CMK (cell line): ENCODE data around the gene TWIST1.

Source experiments
- DNase-seq: peaks from one replicate; pipeline ENCODE4 v3.0.0-alpha.2; 2010; ENCODE audit warnings: low read depth

TWIST1 gene

DNA sequence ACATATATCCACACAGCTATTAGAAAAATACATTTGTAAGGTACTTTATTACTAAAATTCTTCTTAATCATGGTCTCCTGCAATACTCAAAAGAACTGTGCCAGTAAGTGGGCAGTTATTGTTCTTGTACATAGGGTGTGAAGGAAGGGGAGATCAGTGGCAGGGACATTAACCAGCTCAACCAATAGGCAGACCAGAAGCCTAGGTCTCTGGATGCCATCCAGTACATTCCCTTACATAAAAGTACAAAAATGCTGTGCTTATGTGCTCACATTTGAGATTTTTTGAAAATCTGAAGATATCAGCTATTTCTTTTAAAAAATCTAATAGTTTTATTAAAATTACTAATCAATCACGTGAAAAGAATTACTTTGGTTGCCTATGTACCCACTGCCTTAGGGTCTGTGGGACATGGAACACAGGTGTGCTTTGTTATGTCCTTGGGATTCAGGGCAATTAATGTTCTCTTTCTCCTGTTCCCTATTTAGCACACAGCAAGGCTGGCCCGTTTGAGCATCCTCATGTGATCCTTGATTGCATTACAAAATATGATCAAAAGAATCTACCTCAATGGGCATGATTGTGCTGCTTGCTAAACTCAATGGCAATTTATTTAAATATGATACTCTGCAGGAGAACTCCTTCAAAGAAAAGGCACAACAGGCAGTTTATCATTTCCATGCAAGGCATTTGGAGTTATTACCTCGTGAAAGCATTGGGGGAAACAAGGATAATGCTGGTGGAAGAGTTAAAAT, 22.7 kb downstream of the TWIST1 start:
- DNase-seq: no peak

DNA sequence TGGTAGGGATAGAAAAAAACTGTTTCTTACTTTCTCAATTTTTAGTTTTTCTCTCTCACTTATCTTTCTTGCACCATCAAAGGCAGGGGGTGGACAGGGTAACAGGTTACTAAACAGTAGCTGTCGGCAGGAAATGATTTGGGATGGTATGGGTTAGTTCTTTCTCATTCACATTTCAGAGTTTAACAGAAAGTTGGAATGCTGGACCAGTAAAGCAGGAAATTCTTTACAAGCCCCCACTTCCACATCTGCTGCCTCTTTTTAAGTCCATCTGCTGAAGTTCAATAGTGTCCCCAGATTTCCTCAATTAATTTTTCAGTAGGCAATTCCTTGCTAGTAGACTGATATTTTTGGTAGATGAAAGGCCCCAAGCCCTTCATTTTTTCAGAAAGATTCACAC, 23.3 kb downstream of the TWIST1 start:
- no peak for DNase-seq

DNA sequence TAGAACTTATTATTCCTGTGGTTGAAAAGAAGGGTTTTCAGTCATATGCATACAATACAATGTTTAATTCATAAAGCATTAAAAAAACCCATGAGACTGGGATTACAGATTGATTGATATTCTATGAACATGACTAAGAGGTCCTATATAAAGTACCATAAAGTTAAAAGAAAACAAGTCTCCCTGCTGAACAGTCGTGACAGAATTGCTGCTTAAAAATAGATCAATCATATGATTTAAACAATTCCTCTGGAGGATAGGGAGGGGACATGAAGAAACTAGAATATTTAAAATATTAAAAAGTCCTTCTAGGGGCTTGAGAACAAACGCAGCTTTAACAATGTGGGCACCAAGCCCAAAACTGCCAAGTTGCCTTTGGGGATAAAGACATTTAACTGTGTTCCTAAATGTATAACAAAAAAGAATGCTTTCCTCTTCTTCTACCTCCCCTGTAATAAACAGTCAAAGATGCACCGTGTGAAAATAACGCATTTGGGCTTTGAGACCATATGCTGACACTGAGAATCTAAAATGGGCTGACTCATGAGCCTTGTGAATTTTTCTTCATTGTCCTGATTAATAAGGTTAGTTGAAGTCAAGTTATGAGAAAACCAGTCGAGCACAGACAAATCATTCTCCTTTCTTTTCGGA, 25.8 kb downstream of the TWIST1 start:
- DNase-seq: no peak

DNA sequence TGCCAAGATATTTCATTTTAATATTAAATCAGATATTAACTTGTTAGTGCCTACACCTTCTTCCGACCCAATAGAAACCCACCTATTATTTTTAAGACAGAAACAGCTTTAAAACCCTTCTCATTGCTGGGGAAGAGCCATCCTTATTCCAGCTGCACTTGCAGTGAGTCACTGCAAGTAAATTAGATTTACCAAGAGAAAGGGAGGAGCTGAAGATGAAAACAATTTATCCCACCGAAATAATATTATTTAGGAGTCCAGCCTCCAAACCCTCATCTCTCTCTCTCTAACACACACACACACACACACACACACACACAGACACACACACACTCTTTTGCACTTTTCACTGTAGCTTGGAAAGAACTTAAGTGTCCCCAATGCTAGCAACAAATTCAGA, 26.9 kb downstream of the TWIST1 start:
- no peak for DNase-seq

DNA sequence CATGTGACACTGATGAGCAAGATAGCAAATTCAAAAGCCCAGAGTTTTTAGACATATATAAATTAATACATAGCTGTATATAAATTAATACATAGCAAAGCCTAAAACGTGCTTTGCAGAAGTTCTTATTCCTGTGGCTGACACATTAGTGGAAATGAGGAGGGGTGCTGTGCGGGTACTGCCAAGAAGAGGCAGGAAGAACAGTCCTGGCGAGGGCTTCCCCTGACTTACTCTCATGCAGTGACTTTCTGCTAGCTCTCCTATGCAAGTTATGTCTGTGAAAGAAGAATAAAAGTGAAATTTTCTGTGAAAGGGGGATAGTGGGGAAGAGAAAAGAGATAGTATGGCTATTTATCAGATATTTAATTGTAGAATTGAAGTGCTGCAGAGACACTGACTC, 27.6 kb downstream of the TWIST1 start:
- DNase-seq: no peak

DNA sequence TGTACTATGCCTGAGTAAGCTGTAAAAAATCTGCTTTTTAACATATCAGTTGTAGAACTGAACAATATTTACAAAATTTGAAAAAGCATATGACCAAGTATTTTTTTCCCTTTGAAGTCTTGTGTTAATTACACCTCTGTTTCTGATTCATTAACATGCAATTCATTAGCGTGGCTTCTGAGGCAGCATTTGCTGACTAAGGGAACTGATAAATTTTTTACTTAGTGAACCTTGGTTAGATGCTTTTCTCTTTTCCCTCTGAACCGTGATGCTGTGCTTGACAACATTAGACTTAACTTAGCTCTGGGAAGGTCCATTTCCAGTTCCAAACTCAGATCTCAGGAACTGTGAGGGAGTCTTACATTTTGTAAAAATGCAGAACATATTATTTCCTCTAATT, 28.1 kb downstream of the TWIST1 start:
- no peak for DNase-seq

DNA sequence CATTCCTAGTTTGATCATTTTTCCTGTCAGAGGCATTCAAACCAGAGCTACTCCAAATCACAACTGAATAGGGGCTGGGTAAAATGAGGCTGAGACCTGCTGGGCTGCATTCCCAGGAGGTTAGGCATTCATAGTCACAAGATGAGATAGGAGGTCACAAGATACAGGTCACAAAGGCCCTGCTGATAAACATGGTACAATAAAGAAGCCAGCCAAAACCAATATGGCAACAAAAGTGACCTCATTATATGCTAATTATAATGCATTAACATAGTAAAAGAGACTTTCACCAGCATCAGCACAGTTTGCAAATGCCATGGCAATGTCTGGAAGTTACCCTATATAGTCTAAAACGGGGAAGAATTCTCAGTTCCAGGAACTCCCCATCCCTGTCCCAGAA, 37.3 kb downstream of the TWIST1 start:
- no peak for DNase-seq

DNA sequence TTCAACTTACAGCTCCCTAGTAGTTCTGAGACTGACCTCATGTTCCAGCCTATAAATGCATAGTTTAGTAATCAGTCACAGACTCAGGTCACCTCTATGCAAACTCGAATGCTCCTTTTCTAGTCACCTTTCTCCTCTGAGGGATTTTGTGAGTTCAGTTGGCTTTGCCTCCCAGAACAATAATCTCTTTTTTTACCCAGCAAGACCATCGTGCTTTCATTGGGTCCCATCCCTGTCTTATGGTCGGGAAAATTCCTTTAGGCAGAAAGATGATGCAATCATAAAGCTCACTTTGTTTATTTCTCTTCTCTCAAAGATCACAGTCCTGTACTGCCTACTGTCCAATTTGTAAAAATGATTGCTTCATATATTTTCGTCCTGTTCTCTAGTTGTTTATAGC, 38.4 kb downstream of the TWIST1 start:
- DNase-seq: no peak

DNA sequence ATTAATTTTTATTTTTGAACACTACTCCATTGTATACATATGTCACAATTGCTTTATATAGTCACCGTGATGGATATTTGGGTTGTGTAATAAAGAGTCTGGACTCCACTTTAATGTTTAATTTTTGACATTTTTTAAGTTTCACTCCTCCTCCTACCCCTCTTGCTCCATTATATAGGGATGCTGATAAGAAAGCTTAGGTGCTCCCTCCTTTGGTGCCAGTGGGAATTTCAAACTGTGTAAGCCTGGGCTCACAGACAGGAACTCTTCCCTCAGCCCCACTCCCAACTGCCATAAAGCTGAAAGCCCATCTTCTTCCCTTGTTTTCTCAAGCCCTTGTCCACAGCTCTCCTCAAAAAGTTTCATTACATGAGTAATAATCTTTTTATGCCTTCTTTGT, 47.6 kb downstream of the TWIST1 start:
- DNase-seq: no peak

DNA sequence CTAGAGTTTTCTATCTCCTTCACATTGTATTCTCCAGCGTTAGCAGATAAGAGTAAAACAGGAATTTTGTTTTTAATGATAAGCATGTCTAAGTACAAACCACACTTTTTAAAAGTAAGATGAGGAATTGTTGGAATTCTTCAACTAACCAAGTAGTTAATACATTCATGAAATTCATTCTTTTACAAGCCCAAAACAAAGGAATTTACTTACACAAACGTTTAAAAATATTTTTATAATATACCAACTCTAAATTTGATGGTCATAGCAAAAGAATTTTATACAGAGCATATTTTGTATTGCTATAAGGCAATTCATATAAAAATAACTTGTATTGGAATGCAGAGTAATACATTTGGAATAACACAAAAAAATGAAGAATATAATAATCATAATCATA, 51.3 kb downstream of the TWIST1 start:
- DNase-seq: no peak
